ENCODE measurements around the gene CEP128.
A peak's percentile ranks its signal among the peaks of the same experiment; 100 is the strongest.
"Not testable (repeated sequence)": the region's sequence is repeated elsewhere in the genome, so short reads cannot be mapped to it uniquely, and the experiment has no call there.

Gene CEP128

DNA sequence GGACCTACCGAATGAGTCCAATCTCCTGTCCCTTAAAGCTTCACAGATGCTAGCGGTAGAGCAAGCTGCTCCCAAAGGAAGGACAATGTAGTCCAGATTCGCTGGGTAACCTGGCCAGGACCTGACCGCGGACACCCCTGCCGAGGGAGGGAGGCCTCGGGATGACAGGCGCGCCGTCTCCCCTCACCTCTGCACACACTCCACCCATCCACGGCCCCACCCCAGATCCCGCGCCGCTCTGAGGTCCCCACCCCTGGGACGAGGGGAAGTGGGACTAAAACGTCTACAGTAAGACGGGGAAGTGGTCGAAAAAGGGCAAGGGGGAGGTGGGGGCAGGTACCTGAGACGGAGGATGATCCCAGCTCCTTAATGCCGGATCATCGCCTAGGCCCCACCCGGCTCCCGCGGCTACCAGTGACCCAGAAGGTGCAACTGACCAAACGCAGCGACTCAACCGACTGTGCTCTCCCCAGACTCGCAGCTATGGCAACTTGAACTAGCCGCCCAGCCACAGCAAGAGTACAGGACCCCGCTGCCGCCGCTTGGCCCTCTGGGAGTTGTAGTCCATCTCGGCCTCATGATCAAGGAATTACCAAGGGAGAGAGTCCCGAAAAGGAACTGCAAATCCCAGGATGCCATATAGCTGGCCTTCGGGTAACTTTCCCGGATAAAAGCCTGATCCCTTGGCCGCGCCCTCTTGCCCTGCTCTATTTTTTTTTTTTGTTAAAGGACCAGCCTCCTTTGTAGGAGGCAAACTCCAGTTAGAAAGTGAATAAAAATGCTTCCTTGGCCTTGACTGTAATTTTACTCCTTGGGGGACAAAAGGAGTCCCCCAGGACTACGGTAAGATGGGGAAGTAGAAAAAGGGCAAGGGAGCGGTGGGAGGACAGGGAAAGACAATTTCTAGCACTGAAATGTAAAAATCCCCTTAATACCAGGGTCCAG is at the start of gene CEP128:
Gene CEP128, minus strand, starts transcription at position 498 of the 945 bp plus-strand sequence.
- peak; percentile 91 for DNase-seq

DNA sequence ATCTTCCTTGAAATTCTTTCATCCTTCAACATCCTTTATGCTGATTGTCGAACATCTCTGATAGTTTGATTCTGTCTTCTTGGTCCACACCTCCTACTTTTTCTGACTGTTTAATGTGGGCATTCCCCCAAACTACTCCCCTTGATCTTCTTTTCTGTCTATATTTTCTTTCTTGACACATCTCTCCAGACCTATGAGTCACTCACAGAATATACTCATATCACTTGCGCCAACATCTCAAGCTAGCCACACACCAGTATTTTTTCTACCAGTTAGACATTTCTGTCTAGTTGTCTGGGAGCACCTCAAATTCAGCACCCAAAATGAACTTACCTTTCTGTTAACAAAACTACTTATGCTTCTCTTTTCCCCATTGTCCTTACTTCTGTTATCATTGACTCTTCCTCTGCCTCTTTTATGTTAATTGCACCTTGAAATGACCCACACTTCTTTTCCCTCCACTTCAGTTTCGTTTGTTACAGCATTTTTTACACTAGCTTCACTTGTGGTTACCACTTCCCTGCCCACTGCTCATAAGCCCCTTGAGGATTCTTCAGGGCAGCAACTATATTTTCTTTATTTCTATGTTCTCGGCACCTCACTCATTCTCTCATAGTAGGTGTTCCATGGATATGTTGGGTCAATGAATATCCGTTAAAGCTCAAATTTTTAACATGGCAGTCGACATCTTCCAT is 47.3 kb upstream of the CEP128 start:
- DNase-seq: no peak

GRCh38 chr14:80988192-80988591 is 46.7 kb upstream of the CEP128 start:
- no peak for DNase-seq

DNA sequence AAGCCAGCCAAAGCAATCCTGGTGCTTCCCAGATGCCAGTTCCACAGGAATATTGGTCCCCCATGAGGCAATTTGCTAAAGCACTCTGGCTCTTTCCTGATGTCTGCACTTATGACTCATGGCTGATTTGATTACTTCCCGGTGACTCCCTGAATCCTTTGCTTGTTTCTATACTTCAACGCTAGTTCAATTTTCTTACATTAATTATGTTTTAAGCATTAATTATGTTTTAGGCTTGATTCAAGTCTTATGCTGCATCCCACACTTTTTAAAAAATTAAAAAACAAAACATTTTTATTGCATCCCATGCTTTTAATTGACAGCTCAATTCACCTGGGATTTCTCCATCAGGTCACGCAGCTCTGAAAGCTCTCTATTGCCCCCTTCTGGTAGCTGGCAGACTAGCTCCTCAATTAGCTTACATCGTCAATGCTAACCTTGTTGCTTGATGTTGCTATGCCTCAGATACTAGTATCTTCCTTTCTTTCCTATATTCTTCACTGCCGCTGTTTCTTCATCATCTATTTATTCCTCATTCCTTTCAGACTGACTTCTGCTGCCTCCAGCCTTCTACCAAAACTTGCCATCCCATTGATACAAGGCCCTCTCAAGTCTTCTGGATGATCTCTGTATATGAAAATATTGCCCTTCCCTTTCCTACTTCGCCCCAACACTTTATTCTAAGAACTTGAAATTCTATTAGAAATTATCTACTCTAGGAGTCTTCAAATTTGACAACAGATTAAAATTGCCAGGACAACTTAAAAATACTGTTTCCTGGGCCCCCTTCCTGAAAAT is 45.9 kb upstream of the CEP128 start:
- DNase-seq: peak; percentile 75

- no peak for DNase-seq
Measured at GRCh38 chr14:80982711-80983110, 41.2 kb upstream of the CEP128 start.

GRCh38 chr14:80981673-80982072 is 40.1 kb upstream of the CEP128 start:
- no peak for DNase-seq

DNA sequence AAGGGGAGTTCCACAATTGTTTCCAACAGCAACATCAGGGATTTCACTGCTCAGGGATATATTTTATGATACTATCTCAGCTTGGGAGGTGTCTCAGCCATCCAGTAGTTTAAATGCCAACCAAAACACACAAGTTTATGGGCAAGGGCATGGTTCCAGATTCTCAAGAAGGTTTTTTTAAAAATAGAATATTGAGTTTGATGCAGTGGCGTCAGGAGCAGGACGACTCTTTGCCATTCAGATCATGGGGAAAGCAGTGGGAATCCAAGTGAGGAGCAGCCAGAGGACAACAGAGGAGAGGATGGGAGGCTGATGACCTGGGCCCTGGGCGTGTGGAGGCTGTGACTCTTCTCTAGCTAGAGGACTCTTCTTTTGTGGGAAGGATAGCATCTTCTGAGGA is 39.6 kb upstream of the CEP128 start:
- DNase-seq: no peak

GRCh38 chr14:80979951-80980350 is 38.4 kb upstream of the CEP128 start:
- no peak for DNase-seq

- DNase-seq: no peak
Measured at GRCh38 chr14:80978403-80978802, 36.9 kb upstream of the CEP128 start.

GRCh38 chr14:80977221-80977620 is 35.7 kb upstream of the CEP128 start:
- DNase-seq: no peak

DNA sequence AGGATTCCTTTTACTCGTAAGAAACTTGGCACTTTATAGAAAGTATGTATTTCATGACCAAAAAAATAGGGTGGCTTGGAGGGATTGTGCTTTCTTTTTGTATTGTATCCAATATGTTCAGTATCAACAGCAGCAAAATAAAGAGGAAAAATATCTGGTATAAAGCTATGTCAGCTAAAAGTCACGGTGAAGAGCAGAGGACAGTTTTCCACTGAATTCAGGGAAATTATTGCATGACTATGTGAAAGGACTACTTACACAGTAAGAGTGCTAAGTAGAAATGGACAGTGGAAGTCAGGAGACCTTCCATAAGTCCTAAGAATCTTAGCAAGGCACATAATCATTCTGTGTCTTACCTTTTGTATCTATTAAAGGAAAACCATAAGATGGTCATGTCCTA is 33.1 kb upstream of the CEP128 start:
- no peak for DNase-seq

DNA sequence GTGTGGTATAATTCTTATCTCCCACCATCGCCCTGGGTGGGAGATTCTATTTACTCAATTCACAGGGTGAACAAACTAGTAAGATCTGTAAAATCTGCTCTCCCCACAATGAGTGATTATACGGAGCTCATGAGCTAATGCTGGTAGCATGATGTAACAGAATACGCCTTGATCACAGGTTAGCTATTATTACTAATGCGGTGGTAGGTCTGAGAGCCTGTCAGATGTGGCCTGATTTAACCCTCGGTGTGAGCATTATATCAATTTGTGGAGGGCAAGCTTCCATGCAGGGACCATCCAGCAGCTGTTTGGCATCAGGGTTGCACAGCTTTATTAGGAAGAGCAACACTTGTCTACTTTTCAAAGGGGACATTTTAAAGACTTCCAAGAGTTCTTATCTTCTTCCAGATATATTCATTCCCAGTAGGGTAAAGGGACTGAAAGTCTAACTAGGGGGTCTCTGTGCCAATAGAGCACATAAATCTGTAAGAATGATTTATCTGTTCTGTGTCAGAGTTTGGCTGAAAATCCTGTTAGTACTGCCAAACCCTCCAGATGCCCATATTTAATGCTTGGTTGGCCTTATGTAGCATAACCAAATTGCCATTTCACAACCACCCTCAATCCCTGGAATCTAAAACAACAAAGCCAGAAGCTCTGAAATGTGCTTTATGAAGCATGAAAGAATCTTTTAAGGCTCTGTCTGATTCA is 32.5 kb upstream of the CEP128 start:
- DNase-seq: peak; percentile 23

DNA sequence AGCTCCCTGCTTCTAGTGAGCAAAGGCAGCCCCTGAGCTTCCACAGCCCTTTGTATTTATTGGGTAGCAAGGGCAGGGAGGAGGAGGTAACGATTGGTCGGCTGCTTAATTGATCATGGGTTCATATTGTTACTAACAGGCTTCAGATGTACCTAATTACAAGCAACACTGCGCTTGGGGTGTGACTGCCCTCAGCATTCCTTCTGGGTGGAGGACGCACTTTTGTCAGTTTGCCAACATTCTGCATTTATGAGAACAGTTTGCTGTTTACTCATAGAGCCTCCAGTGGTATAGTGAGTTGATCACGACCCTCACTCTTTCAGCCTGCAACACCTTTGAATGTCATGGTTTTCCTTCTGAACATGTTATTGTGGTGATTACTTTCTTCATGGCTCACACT is 23.5 kb upstream of the CEP128 start:
- DNase-seq: no peak

DNA sequence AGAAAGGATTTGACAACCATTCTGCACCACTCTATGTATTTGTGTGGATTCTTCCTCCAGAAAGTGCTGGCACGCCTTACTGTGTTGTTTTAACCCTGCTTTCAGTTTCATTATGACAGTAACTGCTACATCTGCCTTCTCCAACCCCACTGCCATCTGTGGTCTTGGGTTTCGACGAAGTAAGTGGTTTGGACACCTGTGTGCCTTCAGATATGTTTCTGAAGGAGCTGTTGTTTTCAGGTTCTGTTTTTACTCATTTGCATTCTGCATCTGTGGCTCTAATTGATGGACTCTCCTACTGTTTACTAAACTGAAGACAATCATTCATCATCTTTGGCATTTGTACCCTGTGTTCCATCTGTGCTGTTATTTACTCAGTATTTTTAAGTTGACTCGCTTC is 18.0 kb upstream of the CEP128 start:
- DNase-seq: peak; percentile 75

DNA sequence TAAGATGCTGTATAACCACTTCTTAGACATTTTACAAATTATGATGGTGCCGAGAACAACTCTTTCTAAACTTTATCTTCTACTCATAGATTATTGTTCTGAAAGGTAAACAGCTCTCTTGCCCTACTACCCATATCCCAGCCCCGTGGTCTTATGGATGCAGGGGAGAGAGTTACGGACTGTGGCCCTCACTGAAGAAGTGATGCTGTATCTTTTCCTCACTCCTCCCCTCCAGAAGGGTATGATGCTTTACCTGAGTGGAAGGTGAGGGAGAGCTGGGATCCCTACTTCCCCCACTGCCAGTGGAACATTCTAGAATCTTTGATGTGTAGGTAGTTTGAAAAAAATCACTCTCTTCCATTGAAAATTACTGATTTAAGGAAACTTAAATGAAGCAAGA is 17.4 kb upstream of the CEP128 start:
- DNase-seq: no peak

GRCh38 chr14:80958226-80958625 is 16.7 kb upstream of the CEP128 start:
- DNase-seq: no peak

GRCh38 chr14:80957613-80958012 is 16.1 kb upstream of the CEP128 start:
- DNase-seq: no peak

DNA sequence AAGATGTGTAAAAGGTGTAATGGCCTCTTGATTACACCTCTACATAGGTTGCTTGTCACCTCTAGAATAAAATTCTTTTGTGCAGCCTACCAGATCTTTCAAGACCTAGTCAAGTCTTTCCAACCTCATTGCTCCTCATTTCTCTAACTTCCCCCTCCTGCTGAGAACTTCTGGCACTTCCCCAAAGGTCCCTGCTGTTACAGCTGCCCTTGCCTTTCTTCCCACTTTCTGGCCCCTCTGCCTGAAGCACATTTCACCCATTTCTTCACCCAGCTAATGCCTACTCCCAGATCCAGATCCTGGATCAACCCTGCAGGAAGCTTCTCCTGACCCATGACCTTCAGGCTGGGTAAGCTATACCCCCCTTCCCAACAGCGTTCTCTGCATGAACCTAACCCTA is 15.4 kb upstream of the CEP128 start:
- no peak for DNase-seq

DNA sequence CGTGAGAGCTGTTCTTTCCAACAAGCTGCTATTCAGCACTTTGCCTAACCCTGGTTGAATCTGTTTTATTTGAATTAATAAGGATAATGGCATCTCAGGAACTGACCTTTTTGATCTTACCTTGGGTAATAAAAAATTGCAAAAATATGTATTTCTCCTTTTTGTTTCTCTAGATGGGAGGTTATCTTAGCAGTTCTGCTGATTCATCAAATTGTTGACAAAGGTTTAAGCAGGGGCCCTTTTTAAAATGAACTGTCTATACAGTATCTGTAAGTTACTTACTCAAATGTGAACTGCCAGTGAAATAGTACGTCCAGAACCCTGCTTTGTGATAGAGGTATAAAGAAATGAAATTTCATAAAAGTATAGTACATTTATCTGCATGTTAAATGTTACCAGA is 14.6 kb upstream of the CEP128 start:
- no peak for DNase-seq

GRCh38 chr14:80955416-80955941 is 13.9 kb upstream of the CEP128 start, which contains the start of gene TSHR:
Gene TSHR (plus strand): TSS chr14:80955621. CDS start chr14:80955681, 60 bp downstream.
- no peak for DNase-seq

DNA sequence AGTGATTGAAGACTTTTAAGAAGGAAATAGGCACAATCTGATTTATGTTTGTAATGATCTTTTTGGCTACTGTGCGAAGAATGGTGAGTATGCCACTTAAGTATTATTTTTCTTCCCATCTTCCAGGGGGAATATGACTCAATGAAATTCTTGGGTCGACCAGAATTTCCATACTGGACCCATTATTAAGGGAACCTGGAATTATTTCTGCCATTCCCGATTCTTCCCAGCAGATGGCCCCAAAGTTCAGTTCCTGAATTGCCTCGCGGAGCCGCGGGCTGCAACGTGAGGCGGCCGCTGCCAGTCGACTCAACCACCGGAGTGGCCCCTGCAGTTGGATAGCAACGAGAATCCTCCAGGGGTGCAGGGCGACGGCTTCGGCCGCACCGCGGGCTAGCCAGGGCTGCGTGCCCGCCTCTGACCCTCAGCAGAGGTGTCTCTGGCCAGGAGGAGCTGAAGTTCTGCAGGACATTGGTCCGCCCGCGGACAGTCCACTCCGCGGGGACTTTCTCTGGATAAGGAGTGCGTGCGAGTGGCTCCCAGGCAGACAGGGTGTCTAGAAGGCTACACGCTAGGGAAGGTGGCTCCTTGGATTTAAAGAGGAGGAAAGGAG is 13.3 kb upstream of the CEP128 start:
- DNase-seq: peak; percentile 83

GRCh38 chr14:80953211-80953610 is 11.7 kb upstream of the CEP128 start:
- not testable (repeated sequence) for DNase-seq

All from CD4-positive, alpha-beta T cell treated with Interleukin-21 for 1 hour (primary cell).